Stimulated activated CD4-positive, alpha-beta T cell treated with anti-CD3 and anti-CD28 coated beads, Interleukin-4, amount 100 ng/mL, for 4 hours (primary cell): Measurements from ENCODE around the gene IL10.
A peak's percentile ranks its signal among the peaks of the same experiment; 100 is the strongest.

Experiments
- DNase-seq, 2 experiments: peaks; one replicate each; pipeline ENCODE4 v3.0.0-alpha.2; 2020

The IL10 gene

GRCh38 chr1:206772243-206772937, at the start of gene IL10:
Gene IL10, minus strand, starts transcription at chr1:206772494. Its CDS starts 59 bp downstream, at chr1:206772435.
- DNase-seq = no peak

GRCh38 chr1:206821493-206821892, 49.2 kb upstream of the IL10 start:
- DNase-seq = no peak

- DNase-seq = peak in 1 of 2 experiments; percentile 30
Observed at GRCh38 chr1:206816390-206817287, 44.3 kb upstream of the IL10 start.

GRCh38 chr1:206814716-206815341, 42.5 kb upstream of the IL10 start:
- no peak for DNase-seq

GRCh38 chr1:206812471-206812870, 40.2 kb upstream of the IL10 start:
- no peak for DNase-seq

- DNase-seq = peak in 1 of 2 experiments; percentile 51
Observed at GRCh38 chr1:206809504-206810084, 37.3 kb upstream of the IL10 start.

- DNase-seq = peak in 1 of 2 experiments; percentile 48
Observed at GRCh38 chr1:206808615-206809014, 36.3 kb upstream of the IL10 start.

GRCh38 chr1:206805357-206805756, 33.1 kb upstream of the IL10 start:
- DNase-seq = no peak

- no peak for DNase-seq
Observed at GRCh38 chr1:206804156-206804737, 32.0 kb upstream of the IL10 start.

- peak; percentile 51 to 83 for DNase-seq
Observed at GRCh38 chr1:206803221-206803730, 31.0 kb upstream of the IL10 start.

GRCh38 chr1:206802401-206802800, 30.1 kb upstream of the IL10 start:
- no peak for DNase-seq

GRCh38 chr1:206801467-206801866, 29.2 kb upstream of the IL10 start:
- DNase-seq = no peak

- no peak for DNase-seq
Observed at GRCh38 chr1:206800891-206801290, 28.6 kb upstream of the IL10 start.

GRCh38 chr1:206800411-206800810, 28.1 kb upstream of the IL10 start:
- no peak for DNase-seq

GRCh38 chr1:206799311-206799710, 27.0 kb upstream of the IL10 start:
- DNase-seq = no peak

GRCh38 chr1:206798384-206798996, 26.2 kb upstream of the IL10 start:
- no peak for DNase-seq

GRCh38 chr1:206797534-206798383, 25.5 kb upstream of the IL10 start:
- no peak for DNase-seq

- DNase-seq = no peak
Observed at GRCh38 chr1:206796981-206797402, 24.7 kb upstream of the IL10 start.

- DNase-seq = no peak
Observed at GRCh38 chr1:206796116-206796515, 23.8 kb upstream of the IL10 start.

- peak; percentile 36 to 86 for DNase-seq
Observed at GRCh38 chr1:206794294-206794908, 22.1 kb upstream of the IL10 start.

- DNase-seq = no peak
Observed at GRCh38 chr1:206793620-206794019, 21.3 kb upstream of the IL10 start.
